RWPE1 (cell line): ENCODE measurements around the gene HTR3A.
A peak's percentile ranks its signal among the peaks of the same experiment; 100 is the strongest.
"Not testable (repeated sequence)": the region's sequence is repeated elsewhere in the genome, so short reads cannot be mapped to it uniquely, and the experiment has no call there.

Experiments
- CTCF ChIA-PET: fragments of 350-600 bp; sonication (Branson Sonifier 250); formaldehyde crosslinking; extraction: SDS; loops from one replicate; lab custom pipeline; 2021; lab: Yijun Ruan, JAX
- POLR2A ChIA-PET: fragments of 400-600 bp; formaldehyde crosslinking; extraction: SDS; loops from one replicate; lab custom pipeline; 2020; ENCODE audit warnings: antibody characterized with exemption; ENCODE audit not compliant: low non-redundant PET; lab: Yijun Ruan, JAX
- DNase-seq: peaks from one replicate; pipeline ENCODE4 v3.0.0; 2012; ENCODE audit warnings: low spot score
- H3K27ac ChIP-seq: fragments of 450-650 bp; 2 replicates; pipeline ENCODE4 v1.5.1; 2017
- CTCF ChIP-seq: fragments of 450-650 bp; conservative IDR thresholded peaks from 2 replicates; pipeline ENCODE4 v1.5.1; 2017; ENCODE audit warnings: low read depth, mild to moderate bottlenecking

HTR3A gene

GRCh38 chr11:113974741-113975470, at the start of gene HTR3A:
Gene HTR3A (plus strand): TSS chr11:113975108. CDS start chr11:113975326, 218 bp downstream.
- no peak for TF ChIP-seq CTCF
- POLR2A ChIA-PET: no interaction called here
- no peak within 1 kb of the TSS for H3K27ac ChIP-seq
- CTCF ChIA-PET: interaction anchor here (0.6 to 1.6 kb wide), 3 partner anchors 79 to 286 kb away, joined by 3 read pairs; no protein-coding TSS in a partner anchor
- DNase-seq: peak; percentile 26

DNA sequence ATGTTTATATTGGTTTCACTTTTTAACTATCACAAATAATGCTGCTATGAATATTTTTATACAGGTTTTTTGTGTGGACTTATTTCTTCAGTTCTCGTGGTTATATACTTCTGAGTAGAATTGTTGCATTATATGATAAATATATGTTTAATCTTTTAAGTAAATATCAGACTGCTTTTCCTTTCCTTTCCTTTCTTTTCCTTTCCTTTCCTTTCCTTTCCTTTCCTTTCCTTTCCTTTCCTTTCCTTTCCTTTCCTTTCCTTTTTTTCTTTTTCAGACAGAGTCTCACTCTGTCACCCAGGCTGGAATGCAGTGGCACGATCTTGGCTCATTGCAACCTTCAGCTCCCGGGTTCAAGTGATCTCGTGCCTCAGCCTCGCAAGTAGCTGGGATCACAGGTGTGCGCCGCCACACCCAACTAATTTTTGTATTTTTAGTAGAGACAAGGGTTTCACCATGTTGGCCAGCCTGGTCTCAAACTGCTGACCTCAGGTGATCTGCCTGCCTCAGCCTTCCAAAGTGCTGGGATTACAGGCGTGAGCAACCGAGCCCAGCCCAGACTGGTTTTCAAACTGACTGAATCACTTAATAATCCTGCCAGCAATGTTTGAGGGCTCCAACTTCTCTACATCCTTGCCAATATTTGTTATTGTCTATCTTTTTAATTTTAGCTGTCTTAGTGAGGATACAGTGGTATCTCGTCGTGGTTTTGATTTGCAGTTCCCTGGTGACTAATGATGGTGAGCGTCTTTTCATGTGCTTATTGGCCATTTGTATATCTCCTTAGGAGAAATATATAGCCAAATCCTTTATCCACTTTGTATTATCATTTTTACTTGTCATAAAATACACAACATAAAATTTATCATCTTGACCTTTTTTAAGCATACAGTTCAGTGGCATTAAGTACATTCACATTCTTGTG, 48.4 kb upstream of the HTR3A start:
- DNase-seq: no peak
- TF ChIP-seq CTCF: no peak
- ChIA-PET POLR2A (no interaction called here), CTCF (no interaction called here)
- no peak overlapping the region for H3K27ac ChIP-seq

- no peak for TF ChIP-seq CTCF
- POLR2A ChIA-PET: no interaction called here
- no peak for DNase-seq
- CTCF ChIA-PET: no interaction called here
- H3K27ac ChIP-seq: no peak overlapping the region
Measured at GRCh38 chr11:113928311-113928710, 46.6 kb upstream of the HTR3A start.

GRCh38 chr11:113932788-113933187, 42.1 kb upstream of the HTR3A start:
- DNase-seq: no peak
- ChIA-PET POLR2A (no interaction called here), CTCF (no interaction called here)
- no peak overlapping the region for H3K27ac ChIP-seq
- TF ChIP-seq CTCF: no peak

DNA sequence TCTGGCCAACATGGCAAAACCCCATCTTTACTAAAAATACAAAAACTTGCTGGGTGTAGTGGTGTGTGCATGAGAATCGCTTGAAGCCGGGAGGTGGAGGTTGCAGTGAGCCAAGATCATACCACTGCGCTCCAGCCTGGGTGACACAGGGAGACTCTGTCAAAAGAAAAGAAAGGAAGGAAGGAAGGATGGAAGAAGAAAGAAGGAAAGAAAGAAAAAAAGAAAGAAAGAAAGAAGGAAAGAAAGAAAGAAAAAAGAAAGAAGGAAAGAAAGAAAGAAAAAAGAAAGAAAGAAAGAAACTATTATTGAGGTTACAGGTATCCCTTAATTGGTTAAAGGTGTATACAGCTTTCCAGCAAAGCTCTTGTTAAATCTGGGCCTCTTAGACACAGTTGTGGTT, 40.7 kb upstream of the HTR3A start:
- CTCF ChIA-PET: interaction anchor here (0.7 to 0.9 kb wide), 2 partner anchors 22 to 34 kb away, joined by 4 to 6 read pairs; no protein-coding TSS in a partner anchor
- DNase-seq, H3K27ac ChIP-seq, POLR2A ChIA-PET: not testable (repeated sequence)

DNA sequence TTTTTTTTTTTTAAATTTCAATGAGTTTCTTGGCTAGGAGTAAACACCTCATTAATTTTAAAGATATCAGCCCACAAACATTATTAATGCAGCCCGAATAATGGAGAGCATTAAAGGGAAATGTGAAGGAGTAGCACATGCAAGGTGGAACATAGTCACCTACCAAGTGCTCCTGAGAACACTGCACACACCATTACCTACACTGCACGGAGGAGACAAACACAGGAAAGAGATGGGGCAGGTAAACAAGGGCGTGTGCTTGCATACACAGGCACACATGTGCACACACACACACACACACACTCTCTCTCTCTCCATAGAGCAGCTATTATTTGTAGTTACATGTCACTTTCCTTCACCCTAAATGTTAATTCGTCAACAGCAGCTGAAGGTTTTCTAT, 40.1 kb upstream of the HTR3A start:
- ChIA-PET CTCF (interaction anchor here (0.7 to 0.9 kb wide), 2 partner anchors 23 to 34 kb away, joined by 4 to 6 read pairs; no protein-coding TSS in a partner anchor), POLR2A (no interaction called here)
- DNase-seq: no peak
- TF ChIP-seq CTCF: no peak
- no peak overlapping the region for H3K27ac ChIP-seq
